GM23248 (cell line): Measurements from ENCODE around the gene CFP.

Experiments
- EZH2 ChIP-seq: fragments of 200-600 bp; sonication (generic); IDR thresholded peaks from 2 replicates; pipeline ENCODE4 v1.6.1; 2018; ENCODE audit warnings: antibody characterized with exemption, mild to moderate bottlenecking; ENCODE audit not compliant: insufficient read depth, poor library complexity, severe bottlenecking
- EZH2phosphoT487 ChIP-seq: fragments of 200-600 bp; sonication (generic); IDR thresholded peaks from 2 replicates; pipeline ENCODE4 v1.6.1; 2018; ENCODE audit warnings: antibody characterized with exemption, moderate library complexity, mild to moderate bottlenecking, low read depth; ENCODE audit not compliant: insufficient read depth

DNA sequence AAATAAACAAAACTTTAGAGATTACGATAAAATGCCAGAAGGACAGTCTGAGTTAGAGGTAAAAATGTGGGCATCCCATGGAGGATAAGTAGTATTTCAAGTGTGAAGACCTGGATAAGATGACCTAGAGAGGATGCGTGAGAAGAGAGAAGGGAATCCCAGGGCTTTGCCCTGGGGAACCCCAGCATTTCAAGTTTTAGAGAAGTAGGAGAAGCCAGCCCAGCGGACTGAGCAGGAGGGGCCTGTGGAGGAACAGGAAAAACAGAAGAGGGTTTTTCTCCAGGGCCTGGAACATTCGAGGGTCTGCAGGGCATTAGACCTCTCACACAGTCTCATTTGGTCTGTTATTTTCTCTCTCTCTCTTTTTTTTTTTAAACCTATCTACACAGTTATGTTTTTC, 2.9 kb upstream of the CFP start:
- no peak for TF ChIP-seq EZH2phosphoT487
- no peak for TF ChIP-seq EZH2
